ENCODE results near the gene DCD. TPM values are rescaled to one million over a fixed set of nuclear protein-coding genes. Genes with fewer than 3 reads are reported as not detected.
A peak's percentile ranks its signal among the peaks of the same experiment; 100 is the strongest.
"Not testable (repeated sequence)": the region's sequence is repeated elsewhere in the genome, so short reads cannot be mapped to it uniquely, and the experiment has no call there.

Gene DCD
- total and polyA plus RNA-seq, 10 of the 15 experiments (the other 5 are each of a cell fraction or from before 2014, with no cell fraction given) = not detected

GRCh38 chr12:54641089-54641488, 7.1 kb downstream of the DCD start:
- no peaks in the 10 kb centered on the region for H3K36me3 ChIP-seq (ENCODE audit: control insufficient read depth in 2 of 2, insufficient read depth in 2 of 2, low read length in 1 of 2)
- no peak overlapping the region for H2AFZ ChIP-seq (ENCODE audit: control insufficient read depth, low read depth, low read length)
- H4K20me1 ChIP-seq (ENCODE audit: control insufficient read depth, insufficient read depth) = no peaks in the 10 kb centered on the region
- intact Hi-C loops (cut with micrococcal nuclease; ENCODE audit: unreplicated experiment) = no loop called here
- in situ Hi-C loops (cut with MboI) = no loop called here
- FAIRE-seq (no peak), DNase-seq (ENCODE audit: low read depth, low spot score) (no peak), ATAC-seq (no peak)
- ChIA-PET SMC1A (ENCODE audit: uncharacterized antibody, unreplicated experiment) (interaction anchor here (0.6 to 1.5 kb wide), 4 partner anchors 9 to 972 kb away, joined by 3 to 4 read pairs (median 4); no protein-coding TSS in a partner anchor), CTCF (interaction anchor here (0.7 to 1.8 kb wide), 5 partner anchors 10 to 753 kb away, joined by 3 to 8 read pairs (median 3); no protein-coding TSS in a partner anchor), RAD21 (ENCODE audit: unreplicated experiment) (interaction anchor here (1.2 to 1.8 kb wide), 2 partner anchors 18 to 352 kb away, joined by 4 to 5 read pairs; no protein-coding TSS in a partner anchor), POLR2A (no interaction called here)
- H3K4me2 ChIP-seq (ENCODE audit: control insufficient read depth, insufficient read depth) = peak overlapping the region; percentile 4; the same call in 1 of the 2 replicates
- no peak overlapping the region for H3K27ac ChIP-seq (ENCODE audit: control insufficient read depth, insufficient read depth)
- H3K27me3 ChIP-seq (replicated peaks in 1 of 2; ENCODE audit: control insufficient read depth in 2 of 2, insufficient read depth in 2 of 2, low read length in 1 of 2) = no peaks in the 10 kb centered on the region
- no peak overlapping the region for H3K9ac ChIP-seq (ENCODE audit: control insufficient read depth, insufficient read depth, low read length)
- 54% methylated on average over 4 of the region's 4 CpGs for WGBS (ENCODE audit: insufficient coverage, insufficient replicate concordance, low lambda C conversion rate, missing lambda C conversion rate)
- no peak for TF ChIP-seq ZZZ3 (IDR thresholded peaks at IDR 0.05; ENCODE audit: control insufficient read depth, insufficient read length, low read depth)
- TF ChIP-seq NR2F1 (conservative IDR thresholded peaks at IDR 0.05) = peak; percentile 32; the same call in 1 of the 2 replicates
- TF ChIP-seq SREBF1 (IDR thresholded peaks at IDR 0.05; ENCODE audit: low read length) = no peak
- TF ChIP-seq NR2C1 (IDR thresholded peaks at IDR 0.05) = peak; percentile 45; the same call in 1 of the 2 replicates
- TF ChIP-seq IRF3 (IDR thresholded peaks at IDR 0.05) = no peak
- TF ChIP-seq ZSCAN29 (IDR thresholded peaks at IDR 0.05) = no peak
- TF ChIP-seq ZBTB40 (IDR thresholded peaks at IDR 0.05; ENCODE audit: borderline replicate concordance) = no peak
- TF ChIP-seq ETV6 (conservative IDR thresholded peaks at IDR 0.05 in 1 of 2, IDR thresholded peaks at IDR 0.05 in 1 of 2; ENCODE audit: borderline replicate concordance in 1 of 2, low read depth in 1 of 2) = no peak
- no peak for TF ChIP-seq KDM1A (IDR thresholded peaks at IDR 0.05; ENCODE audit: borderline replicate concordance)
- BruUV-seq (replicated peaks) = no TSS peak
- H3K9me3 ChIP-seq (replicated peaks; ENCODE audit: control insufficient read depth, insufficient read depth, low read length) = no peaks in the 10 kb centered on the region; the same call in 2 of the 3 replicates
- peaks cover 5% of the 10 kb centered on the region for H3K4me1 ChIP-seq (ENCODE audit: control insufficient read depth, insufficient read depth, low read length)
- no peaks in the 10 kb centered on the region for H3K79me2 ChIP-seq (ENCODE audit: control insufficient read depth, insufficient read depth, low read length)
- no peak overlapping the region for H3K4me3 ChIP-seq

- FAIRE-seq; H3K79me2 ChIP-seq (ENCODE audit: control insufficient read depth, insufficient read depth, low read length); H3K9me3 ChIP-seq (replicated peaks; ENCODE audit: control insufficient read depth, insufficient read depth, low read length); RAD21 ChIA-PET (ENCODE audit: unreplicated experiment); H3K27ac ChIP-seq (ENCODE audit: control insufficient read depth, insufficient read depth); H3K4me2 ChIP-seq (ENCODE audit: control insufficient read depth, insufficient read depth); ATAC-seq; H3K4me3 ChIP-seq; SMC1A ChIA-PET (ENCODE audit: uncharacterized antibody, unreplicated experiment); H3K27me3 ChIP-seq (replicated peaks in 1 of 2; ENCODE audit: control insufficient read depth in 2 of 2, insufficient read depth in 2 of 2, low read length in 1 of 2); H3K36me3 ChIP-seq (ENCODE audit: control insufficient read depth in 2 of 2, insufficient read depth in 2 of 2, low read length in 1 of 2); in situ Hi-C loops (cut with MboI); CTCF ChIA-PET; POLR2A ChIA-PET; H4K20me1 ChIP-seq (ENCODE audit: control insufficient read depth, insufficient read depth); H3K9ac ChIP-seq (ENCODE audit: control insufficient read depth, insufficient read depth, low read length); BruUV-seq (replicated peaks); H3K4me1 ChIP-seq (ENCODE audit: control insufficient read depth, insufficient read depth, low read length); H2AFZ ChIP-seq (ENCODE audit: control insufficient read depth, low read depth, low read length); intact Hi-C loops (cut with micrococcal nuclease; ENCODE audit: unreplicated experiment); DNase-seq (ENCODE audit: low read depth, low spot score): not testable (repeated sequence)
- 32% methylated on average over 2 of the region's 2 CpGs for WGBS (ENCODE audit: insufficient coverage, insufficient replicate concordance, low lambda C conversion rate, missing lambda C conversion rate)
These were observed 9.1 kb downstream of the DCD start for GRCh38 chr12:54639112-54639511.
